ENCODE measurements around the gene LGR4. TPM values are rescaled to one million over a fixed set of nuclear protein-coding genes. Genes with fewer than 3 reads are reported as not detected.
"Not testable (repeated sequence)": the region's sequence is repeated elsewhere in the genome, so short reads cannot be mapped to it uniquely, and the experiment has no call there.

LGR4 gene
- total RNA-seq, 1 experiment from 2014 or later, result 21.3 TPM

DNA sequence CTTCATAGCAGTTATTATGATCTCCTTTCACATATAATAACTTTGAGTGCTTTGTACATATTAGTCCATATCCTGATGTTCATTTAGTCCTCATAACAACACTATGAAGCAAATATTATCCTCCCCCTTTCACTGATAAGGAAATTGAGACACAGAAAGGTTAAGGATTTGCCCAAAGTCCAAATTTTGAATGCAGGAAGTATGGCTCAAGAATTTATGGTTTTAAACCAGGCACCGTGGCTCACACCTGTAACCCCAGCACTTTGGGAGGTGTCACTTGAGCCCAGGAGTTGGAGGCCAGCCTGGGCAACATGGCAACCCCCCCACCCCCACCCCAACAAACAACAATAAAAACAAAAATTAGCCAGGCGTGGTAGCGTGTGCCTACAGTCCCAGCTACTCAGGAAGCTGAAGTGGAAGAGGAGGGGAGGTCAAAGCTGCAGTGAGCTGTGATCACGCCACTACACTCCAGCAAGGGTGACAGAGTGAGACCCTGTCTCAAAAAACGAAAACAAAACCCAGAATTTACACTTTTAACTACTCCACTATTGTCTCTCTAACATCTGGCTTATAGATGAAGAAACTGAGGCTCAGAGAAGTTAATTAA is 118.1 kb downstream of the LGR4 start:
- H3K27me3 ChIP-seq (replicated peaks), result no peaks in the 10 kb centered on the region
- H3K9me3 ChIP-seq (replicated peaks), result no peaks in the 10 kb centered on the region
- 0 out of 2 replicates have a peak, but pooled peaks cover 5% of the 10 kb centered on the region for H3K4me1 ChIP-seq (replicated peaks)
- H3K36me3 ChIP-seq, result peaks cover 6% of the 10 kb centered on the region; the same call in 1 of the 2 replicates
- no peak for DNase-seq (ENCODE audit: low read depth in 1 of 2, low spot score in 2 of 2)
- H3K4me3 ChIP-seq, result no peak overlapping the region
- H3K27ac ChIP-seq, result no peak overlapping the region

DNA sequence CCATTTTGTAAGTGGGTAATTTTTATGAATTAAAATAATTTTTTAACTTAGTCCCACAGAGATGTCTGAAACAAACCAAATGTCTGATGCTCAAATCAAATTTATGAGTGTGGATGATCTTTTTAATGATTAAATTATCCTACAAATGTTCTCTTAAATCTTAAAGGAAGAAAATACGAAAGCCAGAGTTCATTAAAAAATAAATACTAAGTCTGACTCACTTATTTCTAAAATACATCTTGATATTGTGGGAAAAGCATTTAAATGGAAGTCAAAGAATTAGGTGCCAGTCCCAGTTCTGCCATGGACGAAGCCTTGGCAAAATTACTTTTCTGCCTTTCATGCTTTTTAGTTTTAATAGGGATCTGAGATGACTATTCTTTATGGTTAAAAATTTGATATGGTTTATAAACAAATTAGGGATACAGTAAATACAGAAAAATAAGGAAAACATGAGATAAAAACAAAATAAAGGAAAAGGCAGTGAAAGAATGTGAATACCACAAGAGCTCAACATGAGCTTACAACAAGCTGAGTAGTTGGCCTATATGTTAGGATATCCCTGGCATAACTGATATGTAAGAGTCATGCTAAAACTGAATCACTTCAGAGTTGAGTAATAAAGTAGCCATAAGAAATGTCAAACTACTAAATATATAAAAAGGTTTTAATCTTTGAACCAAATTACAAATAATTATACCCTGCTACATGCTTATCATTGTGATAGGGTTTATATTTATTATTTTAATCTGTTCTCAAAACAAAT is 118.8 kb downstream of the LGR4 start:
- Histone ChIP-seq H3K4me3 (no peak overlapping the region), H3K36me3 (peaks cover 6% of the 10 kb centered on the region; the same call in 1 of the 2 replicates), H3K9me3 (replicated peaks) (no peaks in the 10 kb centered on the region), H3K4me1 (replicated peaks) (peaks cover 8% of the 10 kb centered on the region), H3K27me3 (replicated peaks) (no peaks in the 10 kb centered on the region), H3K27ac (no peak overlapping the region)
- DNase-seq (ENCODE audit: low read depth in 1 of 2, low spot score in 2 of 2), result no peak

DNA sequence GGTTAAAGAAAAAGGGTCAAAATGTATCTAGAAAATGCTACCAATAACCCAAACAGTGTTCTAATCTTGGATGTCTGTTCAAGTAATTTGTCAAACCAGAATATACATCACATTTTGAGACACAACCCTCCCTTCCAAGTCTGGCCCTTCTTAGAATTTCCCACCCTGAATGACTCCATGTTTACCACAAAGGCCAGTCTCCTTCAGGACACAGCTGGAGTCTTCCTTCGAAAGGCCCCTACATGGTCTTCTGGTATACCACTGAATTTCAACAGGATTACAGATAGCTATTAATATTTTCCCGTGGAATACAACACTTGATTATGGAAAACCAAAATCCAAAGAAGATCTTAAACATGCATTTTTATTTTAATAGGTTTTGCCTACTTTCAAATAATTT is 119.8 kb downstream of the LGR4 start:
- Histone ChIP-seq H3K27me3 (replicated peaks) (no peaks in the 10 kb centered on the region), H3K4me3 (no peak overlapping the region), H3K9me3 (replicated peaks) (no peaks in the 10 kb centered on the region), H3K36me3 (peaks cover 6% of the 10 kb centered on the region; the same call in 1 of the 2 replicates), H3K27ac (no peak overlapping the region), H3K4me1 (replicated peaks) (peaks cover 17% of the 10 kb centered on the region)
- DNase-seq (ENCODE audit: low read depth in 1 of 2, low spot score in 2 of 2), result no peak

DNA sequence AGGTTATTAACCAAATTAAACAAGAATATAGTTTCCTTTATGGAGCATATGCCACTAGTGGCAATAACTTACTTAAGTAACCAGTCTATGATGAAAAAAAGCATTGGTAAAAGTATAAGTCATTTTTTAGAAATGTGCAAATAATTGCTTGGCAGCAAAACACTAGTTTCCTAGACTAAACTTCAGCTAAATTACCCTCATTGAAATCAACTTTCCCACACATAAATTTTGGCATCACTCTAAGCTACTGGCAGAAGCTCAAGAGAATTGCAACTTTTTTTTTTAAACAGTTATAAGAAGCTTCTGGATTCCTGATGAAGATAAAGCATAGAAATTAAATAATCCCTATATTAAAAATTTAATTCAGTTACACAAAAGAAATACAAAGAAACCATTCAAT is 122.1 kb downstream of the LGR4 start:
- Histone ChIP-seq H3K27me3 (replicated peaks) (no peaks in the 10 kb centered on the region), H3K36me3 (peaks cover 6% of the 10 kb centered on the region; the same call in 1 of the 2 replicates), H3K9me3 (replicated peaks) (no peaks in the 10 kb centered on the region), H3K27ac (no peak overlapping the region), H3K4me3 (no peak overlapping the region), H3K4me1 (replicated peaks) (peaks cover 30% of the 10 kb centered on the region)
- DNase-seq (ENCODE audit: low read depth in 1 of 2, low spot score in 2 of 2), result no peak

DNA sequence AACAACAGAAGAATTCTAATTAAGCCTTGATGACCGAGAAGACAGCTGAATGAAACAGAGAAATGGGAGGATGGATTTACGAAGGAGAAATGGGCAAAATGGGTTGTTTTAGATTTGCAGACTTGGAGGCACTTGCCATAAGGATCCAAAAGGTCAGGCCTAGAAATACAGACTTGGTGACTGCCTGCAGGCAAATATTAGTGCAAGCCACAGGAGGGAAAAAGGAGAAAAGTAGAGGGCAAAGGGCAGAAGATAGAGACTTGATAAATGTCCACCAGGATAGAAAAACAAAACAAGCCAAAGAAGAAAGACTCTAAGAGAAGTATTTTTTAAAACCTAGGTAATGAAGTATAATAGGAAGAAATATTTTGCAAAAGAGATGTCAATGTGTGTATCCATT is 122.7 kb downstream of the LGR4 start:
- Histone ChIP-seq H3K9me3 (replicated peaks) (no peaks in the 10 kb centered on the region), H3K4me3 (no peak overlapping the region), H3K4me1 (replicated peaks) (peaks cover 30% of the 10 kb centered on the region), H3K36me3 (peaks cover 6% of the 10 kb centered on the region; the same call in 1 of the 2 replicates), H3K27ac (no peak overlapping the region), H3K27me3 (replicated peaks) (no peaks in the 10 kb centered on the region)
- DNase-seq (ENCODE audit: low read depth in 1 of 2, low spot score in 2 of 2), result no peak

DNA sequence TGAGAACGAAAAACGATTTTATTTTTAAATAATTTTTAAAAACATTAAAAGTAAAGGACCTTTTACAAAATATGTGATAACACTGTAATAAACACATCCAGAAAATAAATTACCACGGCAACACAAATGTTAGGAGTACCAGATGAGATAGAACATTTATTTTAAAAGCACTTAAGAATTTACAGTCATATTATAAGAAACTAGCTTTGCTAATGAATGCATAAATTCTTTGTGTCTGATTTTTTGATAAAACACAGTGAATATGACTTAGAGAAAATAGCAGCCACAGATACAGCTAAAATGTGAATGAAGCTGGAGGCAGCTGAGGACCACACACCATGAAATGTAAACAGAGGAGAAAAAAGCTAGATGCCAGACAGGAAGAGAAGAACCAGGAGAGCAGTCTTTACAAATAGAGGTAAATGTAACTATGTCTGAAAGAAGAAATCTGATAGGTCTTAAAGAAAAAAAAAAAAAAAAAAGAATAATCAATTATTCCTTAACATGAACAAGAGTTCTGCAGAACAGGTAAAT is 124.2 kb downstream of the LGR4 start:
- no peaks in the 10 kb centered on the region for H3K27me3 ChIP-seq (replicated peaks)
- peak overlapping the region; percentile 8; the same call in 1 of the 2 replicates for H3K4me3 ChIP-seq
- DNase-seq (ENCODE audit: low read depth in 1 of 2, low spot score in 2 of 2), result peak in 1 of 2 experiments; percentile 73
- H3K36me3 ChIP-seq, result peaks cover 6% of the 10 kb centered on the region; the same call in 1 of the 2 replicates
- peaks cover 30% of the 10 kb centered on the region for H3K4me1 ChIP-seq (replicated peaks)
- peak overlapping the region; percentile 35 for H3K27ac ChIP-seq
- no peaks in the 10 kb centered on the region for H3K9me3 ChIP-seq (replicated peaks)

DNA sequence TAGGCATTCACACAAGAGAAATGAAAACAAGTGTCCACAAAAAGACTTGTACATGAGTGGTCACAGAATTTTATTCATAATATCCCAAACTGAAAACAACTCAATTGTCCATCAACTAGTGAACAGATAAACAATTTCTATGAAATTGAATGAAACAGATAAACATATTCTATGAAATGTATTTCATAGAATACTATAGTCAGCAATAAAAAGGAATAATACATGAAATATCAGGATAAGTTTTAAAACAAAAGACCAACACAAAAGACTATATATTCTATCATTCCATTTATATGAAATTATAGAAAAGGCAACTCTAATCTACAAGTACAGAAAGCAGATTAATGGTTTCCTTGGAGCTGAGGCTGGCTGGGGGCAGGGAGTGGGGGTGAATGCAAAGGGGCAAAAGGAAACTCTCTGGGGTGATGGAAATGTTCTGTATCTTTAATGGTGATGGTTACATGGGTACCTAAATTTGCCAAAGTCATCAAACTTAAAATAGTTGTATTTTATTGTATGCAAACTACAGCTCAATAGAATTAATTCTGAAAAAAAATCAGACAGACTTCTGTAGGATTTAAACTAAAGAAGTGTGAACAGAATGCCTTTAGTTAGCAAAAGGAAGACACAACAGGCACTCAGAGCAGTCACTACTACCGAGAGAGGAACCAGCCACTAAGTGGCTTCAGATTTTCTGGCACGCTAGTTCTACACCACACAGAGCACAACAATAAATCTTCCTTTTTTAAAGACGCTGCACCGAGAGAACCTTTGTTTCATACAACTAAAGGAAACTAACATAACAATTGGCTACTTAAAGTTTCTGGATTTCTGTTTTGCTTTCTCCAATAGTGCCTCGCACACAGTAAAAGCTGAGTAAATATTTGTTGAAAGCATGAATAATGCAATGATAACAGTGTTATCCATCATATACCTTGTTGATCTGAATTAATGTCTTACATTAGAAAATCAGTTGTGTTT is 124.9 kb downstream of the LGR4 start:
- no peaks in the 10 kb centered on the region for H3K9me3 ChIP-seq (replicated peaks)
- H3K4me3 ChIP-seq, result peak overlapping the region; percentile 8
- H3K36me3 ChIP-seq, result peaks cover 6% of the 10 kb centered on the region; the same call in 1 of the 2 replicates
- no peaks in the 10 kb centered on the region for H3K27me3 ChIP-seq (replicated peaks)
- DNase-seq (ENCODE audit: low read depth in 1 of 2, low spot score in 2 of 2), result peak in 1 of 2 experiments; percentile 56
- H3K27ac ChIP-seq, result peak overlapping the region; percentile 35
- H3K4me1 ChIP-seq (replicated peaks), result peaks cover 30% of the 10 kb centered on the region

DNA sequence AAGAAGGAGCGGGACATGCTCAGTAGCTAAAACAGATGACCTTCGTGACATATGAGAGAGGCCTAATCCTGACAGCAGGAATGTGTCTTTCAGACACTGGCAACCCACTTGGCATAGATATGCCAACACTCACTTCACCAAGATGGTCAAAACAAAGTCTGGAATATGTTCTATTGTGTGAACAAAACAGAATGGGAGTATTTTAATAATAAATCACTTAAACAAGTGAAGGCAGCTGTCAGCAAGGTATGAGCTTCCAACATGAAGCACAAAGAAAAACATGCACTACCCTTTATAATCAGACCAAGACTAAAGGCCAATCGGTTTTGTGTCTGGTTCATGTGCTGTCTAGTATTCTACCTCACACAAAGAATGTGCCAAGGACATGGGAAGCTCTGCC is 132.6 kb downstream of the LGR4 start:
- H3K4me3 ChIP-seq, result no peak overlapping the region
- DNase-seq (ENCODE audit: low read depth in 1 of 2, low spot score in 2 of 2), result no peak
- H3K4me1 ChIP-seq (replicated peaks), result no peaks in the 10 kb centered on the region
- H3K9me3 ChIP-seq (replicated peaks), result no peaks in the 10 kb centered on the region
- H3K27me3 ChIP-seq (replicated peaks), result no peaks in the 10 kb centered on the region
- peaks cover 16% of the 10 kb centered on the region for H3K36me3 ChIP-seq
- no peak overlapping the region for H3K27ac ChIP-seq

DNA sequence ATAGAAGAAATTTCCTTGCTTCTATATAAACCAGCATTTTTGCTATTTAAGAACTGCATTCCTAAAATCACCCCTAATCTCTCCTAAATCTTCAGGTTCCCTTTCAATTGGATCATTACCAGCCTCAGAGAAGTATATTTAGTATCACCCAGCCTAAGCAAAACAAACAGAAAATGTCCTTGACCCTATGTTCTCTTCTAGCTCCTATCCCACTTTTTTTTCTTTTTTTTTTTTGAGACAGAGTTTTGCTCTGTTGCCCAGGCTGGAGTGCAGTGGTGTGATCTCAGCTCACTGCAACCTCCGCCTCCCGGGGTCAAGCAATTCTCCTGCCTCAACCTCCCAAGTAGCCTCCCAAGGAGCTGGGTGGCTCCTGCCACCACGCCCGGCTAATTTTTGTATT is 137.8 kb downstream of the LGR4 start:
- H3K27me3 ChIP-seq (replicated peaks); H3K4me3 ChIP-seq; H3K9me3 ChIP-seq (replicated peaks); DNase-seq (ENCODE audit: low read depth in 1 of 2, low spot score in 2 of 2); H3K27ac ChIP-seq: not testable (repeated sequence)
- peaks cover 22% of the 10 kb centered on the region for H3K4me1 ChIP-seq (replicated peaks)
- peaks cover 12% of the 10 kb centered on the region; the same call in 1 of the 2 replicates for H3K36me3 ChIP-seq

DNA sequence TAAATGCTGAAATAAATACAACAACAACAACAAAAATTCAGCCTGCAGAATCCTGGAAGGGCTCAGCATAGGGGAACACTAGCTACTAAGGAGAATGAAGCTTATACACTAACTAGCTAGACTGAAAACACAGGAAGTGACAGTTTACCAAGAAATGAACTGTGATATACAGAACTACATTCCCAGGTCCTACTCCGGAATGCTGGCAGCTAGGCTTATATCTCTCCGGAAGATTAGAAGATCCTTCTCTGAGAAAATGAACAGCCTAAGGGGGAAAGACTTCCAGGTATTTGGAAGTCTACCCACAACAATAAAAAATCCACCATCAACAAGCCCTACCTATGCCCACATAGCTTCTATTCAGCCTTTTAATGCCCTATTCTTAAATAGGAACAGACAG is 140.6 kb downstream of the LGR4 start:
- 0 out of 2 replicates have a peak, but pooled peaks cover 11% of the 10 kb centered on the region for H3K36me3 ChIP-seq
- H3K27me3 ChIP-seq (replicated peaks), result no peaks in the 10 kb centered on the region
- H3K4me3 ChIP-seq, result no peak overlapping the region
- H3K9me3 ChIP-seq (replicated peaks), result no peaks in the 10 kb centered on the region
- H3K4me1 ChIP-seq (replicated peaks), result peaks cover 22% of the 10 kb centered on the region
- H3K27ac ChIP-seq, result peak overlapping the region; percentile 57
- DNase-seq (ENCODE audit: low read depth in 1 of 2, low spot score in 2 of 2), result peak in 1 of 2 experiments; percentile 63

DNA sequence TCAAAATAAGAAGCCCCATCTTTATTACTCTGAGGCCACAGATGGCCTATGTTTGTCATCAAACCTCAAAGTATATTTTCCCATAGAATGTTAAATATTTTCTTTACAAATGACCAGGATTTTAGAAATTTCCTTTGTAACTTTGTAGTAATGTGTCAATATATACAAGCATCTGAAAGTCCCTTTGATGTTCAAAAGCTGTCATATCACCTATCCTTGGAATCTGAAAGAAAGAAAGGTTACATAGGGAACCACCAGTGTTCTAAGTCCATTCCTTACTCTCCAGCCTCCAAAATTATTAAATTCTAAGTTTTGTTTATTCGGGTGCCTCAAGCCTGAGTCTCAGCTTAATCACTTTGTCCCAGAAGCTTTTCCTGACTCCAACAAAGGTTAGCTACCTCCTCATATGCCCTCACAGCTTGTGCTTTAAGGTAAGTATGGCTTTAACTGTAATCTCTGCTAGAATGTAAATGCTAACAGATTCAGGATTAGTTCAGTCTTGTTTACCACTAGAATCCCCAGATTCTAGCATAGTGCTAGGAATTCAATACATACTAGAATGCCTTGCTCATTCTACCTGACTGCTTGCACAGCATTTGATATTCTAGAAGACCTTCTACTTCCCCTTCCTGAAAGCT is 141.8 kb downstream of the LGR4 start:
- Histone ChIP-seq H3K4me1 (replicated peaks) (peaks cover 22% of the 10 kb centered on the region), H3K4me3 (no peak overlapping the region), H3K27ac (no peak overlapping the region), H3K9me3 (replicated peaks) (no peaks in the 10 kb centered on the region), H3K36me3 (0 out of 2 replicates have a peak, but pooled peaks cover 3% of the 10 kb centered on the region), H3K27me3 (replicated peaks) (no peaks in the 10 kb centered on the region)
- DNase-seq (ENCODE audit: low read depth in 1 of 2, low spot score in 2 of 2), result no peak

DNA sequence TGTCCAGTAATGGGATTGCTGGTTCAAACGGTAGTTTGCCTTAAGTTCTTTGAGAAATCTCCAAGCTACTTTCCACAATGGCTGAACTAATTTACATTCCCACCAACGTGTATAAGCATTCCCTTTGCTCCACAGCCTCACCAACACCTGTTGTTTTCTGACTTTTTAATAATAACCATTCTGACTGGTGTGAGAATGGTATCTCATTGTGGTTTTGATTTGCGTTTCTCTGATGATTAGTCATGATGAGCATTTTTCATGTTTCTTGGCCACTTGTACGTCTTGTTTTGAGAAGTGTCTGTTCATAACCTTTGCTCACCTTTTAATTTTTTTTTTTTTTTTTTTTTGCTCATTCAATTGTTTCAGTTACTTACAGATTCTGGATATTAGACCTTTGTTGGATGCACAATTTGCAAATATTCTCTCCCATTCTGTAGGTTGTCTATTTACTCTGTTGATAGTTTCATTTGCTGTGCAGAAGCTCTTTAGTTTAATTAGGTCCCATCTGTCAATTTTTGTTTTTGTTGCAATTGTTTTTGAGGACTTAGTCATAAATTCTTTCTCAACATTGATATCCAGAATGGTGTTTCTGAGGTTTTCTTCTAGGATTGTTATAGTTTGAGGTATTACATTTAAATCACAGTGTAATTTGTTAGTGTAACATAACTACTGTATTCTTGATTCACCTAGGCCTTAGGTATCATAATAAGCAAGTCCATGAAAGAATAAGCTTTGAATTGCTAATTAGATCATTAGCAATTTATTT is 142.5 kb downstream of the LGR4 start:
- Histone ChIP-seq H3K36me3 (0 out of 2 replicates have a peak, but pooled peaks cover 3% of the 10 kb centered on the region), H3K9me3 (replicated peaks) (no peaks in the 10 kb centered on the region), H3K4me3 (no peak overlapping the region), H3K4me1 (replicated peaks) (peaks cover 22% of the 10 kb centered on the region), H3K27me3 (replicated peaks) (no peaks in the 10 kb centered on the region), H3K27ac (no peak overlapping the region)
- no peak for DNase-seq (ENCODE audit: low read depth in 1 of 2, low spot score in 2 of 2)
